ENCODE results near the gene BRF1. TPM values are rescaled to one million over a fixed set of nuclear protein-coding genes. Genes with fewer than 3 reads are reported as not detected.

The BRF1 gene
- total and polyA plus RNA-seq, 2 of the 8 experiments (the other 6 are each of a cell fraction or from before 2014, with no cell fraction given): 7.7 to 18.3 TPM

- Histone ChIP-seq H2AK5ac (ENCODE audit: low read depth, low read length) (no peak overlapping the region), H3K4me2 (ENCODE audit: insufficient read depth in 1 of 2, low read depth in 2 of 2, low read length in 2 of 2) (no peak overlapping the region), H3K23me2 (ENCODE audit: low read depth, low read length) (peaks cover 4% of the 10 kb centered on the region; the same call in 1 of the 2 replicates), H2BK12ac (ENCODE audit: low read depth, low read length) (no peak overlapping the region), H3K27ac (ENCODE audit: low read depth, low read length) (no peak overlapping the region), H3K27me3 (replicated peaks in 1 of 4; ENCODE audit: control insufficient read depth in 3 of 4, extremely low read depth in 1 of 4, insufficient read depth in 3 of 4, low read length in 3 of 4) (peaks cover 9 to 26% (median 18%) of the 10 kb centered on the region in 4 experiments), H3K23ac (ENCODE audit: insufficient read length) (no peak overlapping the region), H3K36me3 (ENCODE audit: control insufficient read depth in 2 of 4, insufficient read depth in 4 of 4, low read length in 3 of 4) (no peaks in the 10 kb centered on the region), H2BK5ac (ENCODE audit: low read depth, low read length) (no peak overlapping the region), H2BK15ac (ENCODE audit: low read length) (no peak overlapping the region), H3K4me3 (ENCODE audit: extremely low read depth in 1 of 4, insufficient read depth in 2 of 4, low read depth in 3 of 4, low read length in 4 of 4) (no peak overlapping the region), H3K56ac (replicated peaks; ENCODE audit: insufficient read length, low read depth, low read length) (no peak overlapping the region), H3K9ac (replicated peaks in 1 of 4; ENCODE audit: extremely low read depth in 1 of 4, low read depth in 3 of 4, low read length in 3 of 4) (no peak overlapping the region), H4K91ac (replicated peaks; ENCODE audit: insufficient read length, low read length) (no peak overlapping the region), H2AFZ (ENCODE audit: low read length) (no peak overlapping the region), H4K5ac (ENCODE audit: insufficient read length, low read depth, low read length) (no peak overlapping the region), H2BK120ac (replicated peaks; ENCODE audit: low read depth, low read length) (no peak overlapping the region), H3K79me2 (ENCODE audit: control insufficient read depth in 1 of 2, insufficient read depth in 2 of 2, low read length in 2 of 2) (no peaks in the 10 kb centered on the region), H2BK20ac (ENCODE audit: low read length) (no peak overlapping the region), H4K8ac (ENCODE audit: extremely low read depth, insufficient read depth, low read length) (no peak overlapping the region; the same call in 1 of the 2 replicates), H3K4ac (replicated peaks; ENCODE audit: insufficient read length, low read depth, low read length) (no peak overlapping the region), H3K79me1 (ENCODE audit: low read depth, low read length) (no peaks in the 10 kb centered on the region), H3K4me1 (replicated peaks in 1 of 4; ENCODE audit: control insufficient read depth in 3 of 4, insufficient read depth in 4 of 4, low read length in 3 of 4) (peaks cover 0 to 6% (median 3%) of the 10 kb centered on the region in 4 experiments; a peak in 6 of 7 replicates), H3K14ac (ENCODE audit: insufficient read length) (no peak overlapping the region), H3K9me3 (ENCODE audit: insufficient read depth in 2 of 2, low read depth in 1 of 2, low read length in 1 of 2) (no peaks in the 10 kb centered on the region), H3K18ac (ENCODE audit: extremely low read depth, low read length) (no peak overlapping the region; the same call in 1 of the 2 replicates), H4K20me1 (replicated peaks in 1 of 2; ENCODE audit: control insufficient read depth in 1 of 2, insufficient read depth in 2 of 2, low read length in 2 of 2) (peaks cover 7 to 16% of the 10 kb centered on the region in 2 experiments)
- CTCF ChIA-PET (ENCODE audit: partially characterized antibody): interaction anchor here (0.8 to 5.2 kb wide), 16 partner anchors 10 to 301 kb away, joined by 3 to 36 read pairs (median 4); no protein-coding TSS in a partner anchor
- DNase-seq (ENCODE audit: low read depth in 1 of 2, low spot score in 2 of 2): no peak
- FAIRE-seq: no peak
- POLR2A ChIA-PET (ENCODE audit: partially characterized antibody): interaction anchor here (1.2 to 1.9 kb wide), 4 partner anchors 8 to 300 kb away, joined by 3 to 6 read pairs (median 4); no protein-coding TSS in a partner anchor
- WGBS, 2 experiments (ENCODE audit: extremely low coverage in 1 of 2, insufficient coverage in 1 of 2, insufficient read length in 1 of 2, insufficient replicate concordance in 2 of 2, low coverage in 1 of 2, low lambda C conversion rate in 2 of 2, missing lambda C conversion rate in 1 of 2): 84% methylated on average over 16 of the region's 22 CpGs; no CpG with 5 or more reads in 1 of the 2 experiments
- TF ChIP-seq RNF2 (IDR thresholded peaks at IDR 0.05; ENCODE audit: borderline replicate concordance, low read depth, low read length, missing control alignments, poor library complexity, severe bottlenecking) (no peak), POU5F1 (IDR thresholded peaks at IDR 0.05; ENCODE audit: low read depth, low read length) (no peak), RBBP5 (IDR thresholded peaks at IDR 0.05; ENCODE audit: borderline replicate concordance, low read depth, low read length) (no peak), NANOG (IDR thresholded peaks at IDR 0.05; ENCODE audit: insufficient read depth, low read depth, low read length, poor library complexity, severe bottlenecking) (no peak), KDM5A (IDR thresholded peaks at IDR 0.05; ENCODE audit: low read length) (no peak), CHD2 (IDR thresholded peaks at IDR 0.05; ENCODE audit: low read length) (no peak), EGR1 (IDR thresholded peaks at IDR 0.05; ENCODE audit: borderline replicate concordance, low read depth, low read length) (no peak), SIN3A (conservative IDR thresholded peaks at IDR 0.05 in 1 of 2, IDR thresholded peaks at IDR 0.05 in 1 of 2; ENCODE audit: low read depth in 1 of 2, low read length in 2 of 2) (no peak), MAFK (IDR thresholded peaks at IDR 0.05; ENCODE audit: low read depth, low read length) (no peak), SIRT6 (IDR thresholded peaks at IDR 0.05; ENCODE audit: low read length) (no peak), POLR2AphosphoS5 (IDR thresholded peaks at IDR 0.05; ENCODE audit: low read depth, low read length) (no peak), CEBPB (IDR thresholded peaks at IDR 0.05; ENCODE audit: low read depth, low read length) (no peak)
Measured at GRCh38 chr14:105169776-105170655, 130.8 kb downstream of the BRF1 start.
